ENCODE data around the gene MAP2K7.

DNA sequence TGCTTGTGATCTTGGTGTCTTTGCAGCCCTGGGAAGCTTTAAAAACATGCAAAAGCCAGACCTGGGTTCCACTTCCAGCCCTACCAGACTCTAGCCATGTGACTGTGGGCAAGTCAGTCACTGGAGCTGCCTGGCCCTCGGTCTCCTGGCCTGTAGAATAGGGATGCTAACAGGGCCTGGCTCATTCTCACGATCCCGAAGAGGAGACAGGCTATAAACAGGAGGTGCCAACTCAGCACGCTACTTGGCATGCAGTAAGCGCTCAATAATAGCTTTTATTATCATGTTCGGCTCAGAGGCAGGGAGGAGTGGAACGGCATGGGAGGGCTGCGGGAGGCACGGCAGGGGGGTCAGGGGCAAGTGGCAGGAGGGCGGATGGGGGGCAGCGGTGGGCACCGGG, 20.6 kb downstream of the MAP2K7 start:
- TF ChIP-seq CTCF (IDR thresholded peaks at IDR 0.05) (no peak), POLR2A (IDR thresholded peaks at IDR 0.05) (no peak)
